Loucy (cell line): ENCODE results near the gene ELOVL4.

ENCODE experiments used
- EZH2phosphoT487 ChIP-seq: fragments of 200-600 bp; IDR thresholded peaks from 2 replicates; pipeline ENCODE4 v1.6.1; 2018; ENCODE audit warnings: antibody characterized with exemption, mild to moderate bottlenecking, moderate library complexity, borderline replicate concordance
- TF ChIP-seq, protein P1 (sequence below): fragments of 200-600 bp; sonication (generic); conservative IDR thresholded peaks from 2 replicates; pipeline ENCODE4 v1.5.1; 2014; ENCODE audit warnings: mild to moderate bottlenecking, antibody characterized with exemption, low read length

DNA sequence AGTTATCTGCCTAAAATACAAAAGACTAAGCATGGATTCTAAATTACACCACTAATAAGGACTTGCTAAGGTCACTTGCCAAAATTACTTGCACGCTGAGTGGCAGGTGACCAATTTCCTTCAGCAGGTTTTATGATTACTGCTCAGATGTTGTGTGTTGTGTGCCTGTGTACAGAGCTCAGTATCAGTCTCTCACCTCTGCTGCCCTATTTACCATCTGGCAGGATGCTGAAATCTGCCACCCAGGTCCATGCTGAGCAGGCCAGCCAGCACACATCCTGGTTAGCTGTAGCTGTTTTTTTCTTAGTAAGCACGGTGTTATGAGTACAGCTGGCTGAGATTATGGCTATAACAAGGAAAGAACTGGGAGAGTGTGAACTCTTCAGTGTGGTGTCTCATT is 34.0 kb downstream of the ELOVL4 start:
- TF ChIP-seq, protein P1, sequence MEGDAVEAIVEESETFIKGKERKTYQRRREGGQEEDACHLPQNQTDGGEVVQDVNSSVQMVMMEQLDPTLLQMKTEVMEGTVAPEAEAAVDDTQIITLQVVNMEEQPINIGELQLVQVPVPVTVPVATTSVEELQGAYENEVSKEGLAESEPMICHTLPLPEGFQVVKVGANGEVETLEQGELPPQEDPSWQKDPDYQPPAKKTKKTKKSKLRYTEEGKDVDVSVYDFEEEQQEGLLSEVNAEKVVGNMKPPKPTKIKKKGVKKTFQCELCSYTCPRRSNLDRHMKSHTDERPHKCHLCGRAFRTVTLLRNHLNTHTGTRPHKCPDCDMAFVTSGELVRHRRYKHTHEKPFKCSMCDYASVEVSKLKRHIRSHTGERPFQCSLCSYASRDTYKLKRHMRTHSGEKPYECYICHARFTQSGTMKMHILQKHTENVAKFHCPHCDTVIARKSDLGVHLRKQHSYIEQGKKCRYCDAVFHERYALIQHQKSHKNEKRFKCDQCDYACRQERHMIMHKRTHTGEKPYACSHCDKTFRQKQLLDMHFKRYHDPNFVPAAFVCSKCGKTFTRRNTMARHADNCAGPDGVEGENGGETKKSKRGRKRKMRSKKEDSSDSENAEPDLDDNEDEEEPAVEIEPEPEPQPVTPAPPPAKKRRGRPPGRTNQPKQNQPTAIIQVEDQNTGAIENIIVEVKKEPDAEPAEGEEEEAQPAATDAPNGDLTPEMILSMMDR = no peak
- TF ChIP-seq EZH2phosphoT487 = no peak
